Right lobe of liver (tissue), 6 donors: ENCODE results near the gene VSTM2L. TPM values are rescaled to one million over a fixed set of nuclear protein-coding genes. Genes with fewer than 3 reads are reported as not detected.

Experiments used
- ATAC-seq, 4 donors: fragments of 200-7000 bp; cut with Tn5 transposase; one replicate each; pipeline ENCODE4 v1.9.1; 2020; ENCODE audit warnings: mild to moderate bottlenecking in 4 of 4, moderate library complexity in 4 of 4
- DNase-seq, 3 donors: peaks; one replicate each; pipeline ENCODE4 v3.0.0-alpha.2; 2020
- H3K27ac ChIP-seq, 3 donors: fragments of 200-600 bp; one replicate each; pipeline ENCODE4 v1.8.0; 2022
- H3K27me3 ChIP-seq, 2 donors: fragments of 200-600 bp; one replicate each; pipeline ENCODE4 v1.8.0; 2022
- H3K36me3 ChIP-seq, 4 donors: fragments of 200-600 bp; sonication (generic) in 1 of 4; one replicate each; pipeline versions ENCODE4 v1.5.1 to v1.8.0; 2017 to 2022; ENCODE audit warnings: control low read depth in 1 of 4
- H3K4me1 ChIP-seq, 4 donors: fragments of 200-600 bp; sonication (generic) in 1 of 4; one replicate each; pipeline versions ENCODE4 v1.5.1 to v1.8.0; 2017 to 2022; ENCODE audit warnings: control low read depth in 1 of 4
- H3K4me3 ChIP-seq, 3 donors: fragments of 200-600 bp; one replicate each; pipeline ENCODE4 v1.8.0; 2022
- H3K9me3 ChIP-seq, 4 donors: fragments of 200-600 bp; sonication (generic) in 1 of 4; one replicate each; pipeline versions ENCODE4 v1.5.1 to v1.8.0; 2017 to 2022; ENCODE audit warnings: control low read depth in 1 of 4
- CTCF ChIP-seq, 4 donors: fragments of 200-600 bp in 3 of 4; fragments of 450-650 bp in 1 of 4; IDR thresholded peaks; one replicate each; pipeline versions ENCODE4 v1.5.1 to v1.8.0; 2016 to 2022; ENCODE audit warnings: antibody characterized with exemption in 4 of 4, mild to moderate bottlenecking in 2 of 4
- POLR2A ChIP-seq: fragments of 450-650 bp; IDR thresholded peaks from one replicate; pipeline ENCODE4 v1.6.1; 2017; ENCODE audit warnings: antibody characterized with exemption, mild to moderate bottlenecking
- WGBS: methylation state at CpG from one replicate; pipeline ENCODE4 v1.1.6; 2018; ENCODE audit warnings: low coverage, low lambda C conversion rate; ENCODE audit not compliant: insufficient coverage; ENCODE audit errors: missing lambda C conversion rate; 5-methylcytosine and 5-hydroxymethylcytosine counted together
- intact Hi-C, 2 donors: fragments of 100-400 bp; cut with DNase I; formaldehyde crosslinking; loops; one replicate each; pipeline versions ENCODE4 v1.11.2 to v1.14.1; 2022
- total RNA-seq, 6 experiments: library from RNA; depleted of rRNA in 2 of 6; stranded (reverse); fragments of >200 nt in 2 of 6; fragmentation: NEBNext Ultra II Directional in 3 of 6; extraction: Animal tissue kit (Norgen Biotek cat#: 25700) in 3 of 6; gene quantifications; one replicate each; pipeline versions ENCODE4 v1.1.0 to v1.2.4, GENCODE V29; 2016 to 2023
- donor health status: DM: no; HTN: yes; CAD: no.
- donor health status: DM: no; HTN: no; CAD: no.
- donor health status: DM: no; HTN: no; CAD: no.
- donor health status: DM: no; HTN: yes; CAD: no.
- donor health status: DM: no; HTN: yes; CAD: no.

VSTM2L gene
- total RNA-seq, 6 experiments from 2014 or later = 0.56 to 10.7 (median 1.8) TPM

GRCh38 chr20:37970856-37971245 lies 67.9 kb downstream of the VSTM2L start:
- Histone ChIP-seq H3K27me3 (no peaks in the 10 kb centered on the region), H3K9me3 (no peaks in the 10 kb centered on the region), H3K4me1 (no peaks in the 10 kb centered on the region), H3K36me3 (no peaks in the 10 kb centered on the region), H3K4me3 (no peak overlapping the region), H3K27ac (no peak overlapping the region)
- DNase-seq = no peak
- intact Hi-C loops = no loop called here
- no peak for TF ChIP-seq CTCF (IDR thresholded peaks at IDR 0.05)
- no peak for TF ChIP-seq POLR2A
- ATAC-seq = no peak

- ATAC-seq (no peak), DNase-seq (no peak)
- 93% methylated on average over 2 of the region's 5 CpGs for WGBS
- no peaks in the 10 kb centered on the region for H3K36me3 ChIP-seq
- H3K9me3 ChIP-seq = no peaks in the 10 kb centered on the region
- intact Hi-C loops = no loop called here
- no peak for TF ChIP-seq POLR2A
- no peak for TF ChIP-seq CTCF (IDR thresholded peaks at IDR 0.05)
- no peaks in the 10 kb centered on the region for H3K27me3 ChIP-seq
- no peak overlapping the region for H3K4me3 ChIP-seq
- no peak overlapping the region for H3K27ac ChIP-seq
- H3K4me1 ChIP-seq = no peaks in the 10 kb centered on the region
Observed at GRCh38 chr20:37971561-37972127, 68.7 kb downstream of the VSTM2L start.

GRCh38 chr20:37972256-37973058 lies 69.5 kb downstream of the VSTM2L start:
- no peak overlapping the region for H3K4me3 ChIP-seq
- H3K36me3 ChIP-seq = no peaks in the 10 kb centered on the region
- DNase-seq = no peak
- ATAC-seq = no peak
- H3K27ac ChIP-seq = no peak overlapping the region
- WGBS = 76% methylated on average over 4 of the region's 7 CpGs
- H3K9me3 ChIP-seq = no peaks in the 10 kb centered on the region
- TF ChIP-seq CTCF (IDR thresholded peaks at IDR 0.05) (no peak), POLR2A (no peak)
- no peaks in the 10 kb centered on the region for H3K27me3 ChIP-seq
- intact Hi-C loops = no loop called here
- H3K4me1 ChIP-seq = no peaks in the 10 kb centered on the region

GRCh38 chr20:37973059-37973910 lies 70.4 kb downstream of the VSTM2L start:
- TF ChIP-seq CTCF (IDR thresholded peaks at IDR 0.05) = no peak
- no peak for TF ChIP-seq POLR2A
- Histone ChIP-seq H3K27ac (no peak overlapping the region), H3K4me3 (no peak overlapping the region), H3K36me3 (no peaks in the 10 kb centered on the region), H3K27me3 (no peaks in the 10 kb centered on the region), H3K9me3 (no peaks in the 10 kb centered on the region), H3K4me1 (no peaks in the 10 kb centered on the region)
- intact Hi-C loops = no loop called here
- ATAC-seq (no peak), DNase-seq (no peak)
- WGBS = 95% methylated on average over 5 of the region's 12 CpGs
